ENCODE data around the gene ELOVL6. TPM values are rescaled to one million over a fixed set of nuclear protein-coding genes. Genes with fewer than 3 reads are reported as not detected.
"Not testable (repeated sequence)": the region's sequence is repeated elsewhere in the genome, so short reads cannot be mapped to it uniquely, and the experiment has no call there.

ELOVL6 gene
- total and polyA plus RNA-seq, 4 donors, result 19.5 to 38.8 (median 37.5) TPM

DNA sequence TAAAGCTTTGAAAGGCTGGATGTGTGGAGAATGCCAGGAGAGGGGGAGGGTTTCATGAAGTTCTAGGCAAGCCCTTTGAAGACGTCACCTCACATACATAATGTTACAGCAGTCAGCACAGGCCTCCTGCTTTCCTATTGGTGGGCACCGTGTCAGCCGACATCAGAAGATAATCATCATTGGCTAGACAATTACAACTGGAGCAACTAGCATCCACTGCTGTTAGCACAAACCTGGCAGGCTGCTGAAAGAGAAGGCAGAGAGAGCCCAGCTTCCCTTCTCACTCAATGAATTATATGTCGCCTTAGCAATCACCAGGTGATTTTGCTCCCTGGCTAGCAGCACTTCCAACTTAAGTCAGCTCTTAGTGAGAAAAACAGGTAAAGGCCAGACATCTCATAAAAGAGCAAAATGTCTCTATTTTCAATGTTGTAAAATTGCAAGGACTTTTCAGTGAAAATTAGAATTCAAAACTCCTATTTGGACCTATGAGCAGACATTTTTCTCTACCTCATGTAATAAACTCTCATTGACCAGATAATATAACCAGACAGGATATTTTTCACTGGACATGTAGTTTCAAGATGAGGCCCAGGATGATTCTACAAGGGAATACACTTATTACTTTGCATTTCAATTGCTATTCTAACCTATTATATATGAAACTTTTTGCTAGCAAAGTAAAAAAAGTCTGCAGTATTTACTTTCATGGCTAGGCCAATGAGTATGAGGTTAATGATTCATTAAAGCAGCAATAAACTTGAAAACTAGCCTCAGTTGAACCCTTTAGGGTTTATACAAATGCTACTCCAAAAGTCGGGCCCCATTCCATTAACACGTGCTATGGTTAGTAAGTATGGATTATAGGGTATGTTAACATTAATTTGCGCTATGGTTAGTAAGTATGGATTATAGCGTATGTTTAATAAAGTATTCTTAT lies 4.3 kb downstream of the ELOVL6 start (continued):
- TF ChIP-seq, protein P1, sequence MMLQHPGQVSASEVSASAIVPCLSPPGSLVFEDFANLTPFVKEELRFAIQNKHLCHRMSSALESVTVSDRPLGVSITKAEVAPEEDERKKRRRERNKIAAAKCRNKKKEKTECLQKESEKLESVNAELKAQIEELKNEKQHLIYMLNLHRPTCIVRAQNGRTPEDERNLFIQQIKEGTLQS (IDR thresholded peaks at IDR 0.05), result no peak
- TF ChIP-seq FOXA1 (IDR thresholded peaks at IDR 0.05) (no peak), TAF1 (conservative IDR thresholded peaks at IDR 0.05) (peak; percentile 95), HNF4A (conservative IDR thresholded peaks at IDR 0.05) (peak; percentile 15 to 36), HNF4G (IDR thresholded peaks at IDR 0.05) (no peak), SP1 (IDR thresholded peaks at IDR 0.05) (peak; percentile 38), EGR1 (IDR thresholded peaks at IDR 0.05; ENCODE audit: low read depth in 2 of 2) (no peak), JUND (IDR thresholded peaks at IDR 0.05) (peak in 1 of 2 donors; percentile 40)
- TF ChIP-seq, protein P2, sequence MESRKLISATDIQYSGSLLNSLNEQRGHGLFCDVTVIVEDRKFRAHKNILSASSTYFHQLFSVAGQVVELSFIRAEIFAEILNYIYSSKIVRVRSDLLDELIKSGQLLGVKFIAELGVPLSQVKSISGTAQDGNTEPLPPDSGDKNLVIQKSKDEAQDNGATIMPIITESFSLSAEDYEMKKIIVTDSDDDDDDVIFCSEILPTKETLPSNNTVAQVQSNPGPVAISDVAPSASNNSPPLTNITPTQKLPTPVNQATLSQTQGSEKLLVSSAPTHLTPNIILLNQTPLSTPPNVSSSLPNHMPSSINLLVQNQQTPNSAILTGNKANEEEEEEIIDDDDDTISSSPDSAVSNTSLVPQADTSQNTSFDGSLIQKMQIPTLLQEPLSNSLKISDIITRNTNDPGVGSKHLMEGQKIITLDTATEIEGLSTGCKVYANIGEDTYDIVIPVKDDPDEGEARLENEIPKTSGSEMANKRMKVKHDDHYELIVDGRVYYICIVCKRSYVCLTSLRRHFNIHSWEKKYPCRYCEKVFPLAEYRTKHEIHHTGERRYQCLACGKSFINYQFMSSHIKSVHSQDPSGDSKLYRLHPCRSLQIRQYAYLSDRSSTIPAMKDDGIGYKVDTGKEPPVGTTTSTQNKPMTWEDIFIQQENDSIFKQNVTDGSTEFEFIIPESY (IDR thresholded peaks at IDR 0.05), result no peak
- TF ChIP-seq, protein P3, sequence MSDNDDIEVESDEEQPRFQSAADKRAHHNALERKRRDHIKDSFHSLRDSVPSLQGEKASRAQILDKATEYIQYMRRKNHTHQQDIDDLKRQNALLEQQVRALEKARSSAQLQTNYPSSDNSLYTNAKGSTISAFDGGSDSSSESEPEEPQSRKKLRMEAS (IDR thresholded peaks at IDR 0.05), result peak; percentile 49

DNA sequence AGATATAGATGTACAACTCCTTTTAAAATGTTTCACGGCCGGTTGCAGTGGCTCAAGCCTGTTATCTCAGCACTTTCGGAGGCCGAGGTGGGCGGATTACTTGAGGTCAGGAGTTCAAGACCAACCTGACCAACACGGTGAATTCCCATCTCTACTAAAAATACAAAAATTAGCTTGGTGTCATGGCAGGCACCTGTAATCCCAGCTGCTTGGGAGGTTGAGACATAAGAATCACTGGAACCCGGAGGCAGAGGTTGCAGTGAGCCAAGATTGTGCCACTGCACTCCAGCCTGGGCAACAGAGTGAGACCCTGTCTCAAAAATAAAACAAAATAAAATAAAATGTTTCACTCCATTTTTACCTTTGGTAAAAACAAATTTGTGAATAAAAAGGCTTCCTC lies 5.1 kb downstream of the ELOVL6 start:
- not testable (repeated sequence) for H3K9me3 ChIP-seq (ENCODE audit: control insufficient read depth in 4 of 4, low read length in 3 of 4); H3K27me3 ChIP-seq (ENCODE audit: control insufficient read depth in 4 of 4, insufficient read depth in 4 of 4, low read length in 3 of 4); DNase-seq (ENCODE audit: low spot score); H3K36me3 ChIP-seq (ENCODE audit: control insufficient read depth in 4 of 4, insufficient read depth in 3 of 4, low read depth in 1 of 4, low read length in 3 of 4); H3K4me3 ChIP-seq (ENCODE audit: low read depth in 1 of 3, low read length in 3 of 3)
- 37% methylated on average over 7 of the region's 7 CpGs for WGBS
- Histone ChIP-seq H3K27ac (ENCODE audit: low read depth in 1 of 2, low read length in 2 of 2) (peak overlapping the region; percentile 74 to 85), H3K4me1 (ENCODE audit: control insufficient read depth in 4 of 4, insufficient read depth in 4 of 4, low read length in 3 of 4) (peaks cover 9 to 47% (median 31%) of the 10 kb centered on the region in 4 donors), H3K9ac (ENCODE audit: low read depth in 1 of 2, low read length in 2 of 2) (peak overlapping the region in 1 of 2 donors; percentile 2)

DNA sequence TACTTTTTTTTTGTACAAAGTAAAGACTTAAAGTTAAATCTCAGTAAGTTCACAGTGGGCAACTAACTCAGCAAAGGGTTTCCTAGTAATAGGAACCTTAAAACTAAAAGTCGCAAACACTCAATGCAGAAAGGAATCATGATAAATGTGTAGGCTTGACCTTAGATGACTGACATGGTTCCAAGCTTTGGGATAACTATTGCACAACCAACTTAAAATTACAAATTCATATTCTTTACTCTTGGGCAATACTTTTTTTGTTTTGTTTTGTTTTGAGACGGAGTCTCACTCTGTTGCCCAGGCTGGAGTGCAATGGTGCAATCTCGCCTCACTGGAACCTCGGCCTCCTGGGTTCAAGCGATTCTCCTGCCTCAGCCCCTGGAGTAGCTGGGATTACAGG lies 8.2 kb downstream of the ELOVL6 start:
- Histone ChIP-seq H3K4me3 (ENCODE audit: low read depth in 1 of 3, low read length in 3 of 3) (no peak overlapping the region), H3K4me1 (ENCODE audit: control insufficient read depth in 4 of 4, insufficient read depth in 4 of 4, low read length in 3 of 4) (peaks cover 7 to 37% (median 22%) of the 10 kb centered on the region in 4 donors), H3K36me3 (ENCODE audit: control insufficient read depth in 4 of 4, insufficient read depth in 3 of 4, low read depth in 1 of 4, low read length in 3 of 4) (no peaks in the 10 kb centered on the region), H3K9me3 (ENCODE audit: control insufficient read depth in 4 of 4, low read length in 3 of 4) (no peaks in the 10 kb centered on the region), H3K27ac (ENCODE audit: low read depth in 1 of 2, low read length in 2 of 2) (no peak overlapping the region), H3K9ac (ENCODE audit: low read depth in 1 of 2, low read length in 2 of 2) (no peak overlapping the region), H3K27me3 (ENCODE audit: control insufficient read depth in 4 of 4, insufficient read depth in 4 of 4, low read length in 3 of 4) (no peaks in the 10 kb centered on the region)
- 61% methylated on average over 5 of the region's 5 CpGs for WGBS
- TF ChIP-seq YY1 (IDR thresholded peaks at IDR 0.05), result no peak
- TF ChIP-seq, protein P4, sequence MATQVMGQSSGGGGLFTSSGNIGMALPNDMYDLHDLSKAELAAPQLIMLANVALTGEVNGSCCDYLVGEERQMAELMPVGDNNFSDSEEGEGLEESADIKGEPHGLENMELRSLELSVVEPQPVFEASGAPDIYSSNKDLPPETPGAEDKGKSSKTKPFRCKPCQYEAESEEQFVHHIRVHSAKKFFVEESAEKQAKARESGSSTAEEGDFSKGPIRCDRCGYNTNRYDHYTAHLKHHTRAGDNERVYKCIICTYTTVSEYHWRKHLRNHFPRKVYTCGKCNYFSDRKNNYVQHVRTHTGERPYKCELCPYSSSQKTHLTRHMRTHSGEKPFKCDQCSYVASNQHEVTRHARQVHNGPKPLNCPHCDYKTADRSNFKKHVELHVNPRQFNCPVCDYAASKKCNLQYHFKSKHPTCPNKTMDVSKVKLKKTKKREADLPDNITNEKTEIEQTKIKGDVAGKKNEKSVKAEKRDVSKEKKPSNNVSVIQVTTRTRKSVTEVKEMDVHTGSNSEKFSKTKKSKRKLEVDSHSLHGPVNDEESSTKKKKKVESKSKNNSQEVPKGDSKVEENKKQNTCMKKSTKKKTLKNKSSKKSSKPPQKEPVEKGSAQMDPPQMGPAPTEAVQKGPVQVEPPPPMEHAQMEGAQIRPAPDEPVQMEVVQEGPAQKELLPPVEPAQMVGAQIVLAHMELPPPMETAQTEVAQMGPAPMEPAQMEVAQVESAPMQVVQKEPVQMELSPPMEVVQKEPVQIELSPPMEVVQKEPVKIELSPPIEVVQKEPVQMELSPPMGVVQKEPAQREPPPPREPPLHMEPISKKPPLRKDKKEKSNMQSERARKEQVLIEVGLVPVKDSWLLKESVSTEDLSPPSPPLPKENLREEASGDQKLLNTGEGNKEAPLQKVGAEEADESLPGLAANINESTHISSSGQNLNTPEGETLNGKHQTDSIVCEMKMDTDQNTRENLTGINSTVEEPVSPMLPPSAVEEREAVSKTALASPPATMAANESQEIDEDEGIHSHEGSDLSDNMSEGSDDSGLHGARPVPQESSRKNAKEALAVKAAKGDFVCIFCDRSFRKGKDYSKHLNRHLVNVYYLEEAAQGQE (IDR thresholded peaks at IDR 0.05), result no peak
- TF ChIP-seq JUND (IDR thresholded peaks at IDR 0.05), result no peak
- TF ChIP-seq, protein P5, sequence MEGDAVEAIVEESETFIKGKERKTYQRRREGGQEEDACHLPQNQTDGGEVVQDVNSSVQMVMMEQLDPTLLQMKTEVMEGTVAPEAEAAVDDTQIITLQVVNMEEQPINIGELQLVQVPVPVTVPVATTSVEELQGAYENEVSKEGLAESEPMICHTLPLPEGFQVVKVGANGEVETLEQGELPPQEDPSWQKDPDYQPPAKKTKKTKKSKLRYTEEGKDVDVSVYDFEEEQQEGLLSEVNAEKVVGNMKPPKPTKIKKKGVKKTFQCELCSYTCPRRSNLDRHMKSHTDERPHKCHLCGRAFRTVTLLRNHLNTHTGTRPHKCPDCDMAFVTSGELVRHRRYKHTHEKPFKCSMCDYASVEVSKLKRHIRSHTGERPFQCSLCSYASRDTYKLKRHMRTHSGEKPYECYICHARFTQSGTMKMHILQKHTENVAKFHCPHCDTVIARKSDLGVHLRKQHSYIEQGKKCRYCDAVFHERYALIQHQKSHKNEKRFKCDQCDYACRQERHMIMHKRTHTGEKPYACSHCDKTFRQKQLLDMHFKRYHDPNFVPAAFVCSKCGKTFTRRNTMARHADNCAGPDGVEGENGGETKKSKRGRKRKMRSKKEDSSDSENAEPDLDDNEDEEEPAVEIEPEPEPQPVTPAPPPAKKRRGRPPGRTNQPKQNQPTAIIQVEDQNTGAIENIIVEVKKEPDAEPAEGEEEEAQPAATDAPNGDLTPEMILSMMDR (IDR thresholded peaks at IDR 0.05; ENCODE audit: low read depth, low read length, missing input control), result no peak
- TF ChIP-seq, protein P2 (IDR thresholded peaks at IDR 0.05), result no peak
- TF ChIP-seq HNF4A (conservative IDR thresholded peaks at IDR 0.05), result no peak
- no peak for TF ChIP-seq FOXA1 (IDR thresholded peaks at IDR 0.05)
- no peak for TF ChIP-seq NR2F2 (IDR thresholded peaks at IDR 0.05)
- TF ChIP-seq RXRA (IDR thresholded peaks at IDR 0.05), result no peak
- TF ChIP-seq, protein P1 (IDR thresholded peaks at IDR 0.05), result no peak
- TF ChIP-seq SP1 (IDR thresholded peaks at IDR 0.05), result no peak
- DNase-seq (ENCODE audit: low spot score), result no peak
